KMS-11 (cell line): ENCODE data around the gene ANKRD35.
A peak's percentile ranks its signal among the peaks of the same experiment; 100 is the strongest.

Experiments used
- H2AFZ ChIP-seq: fragments of 200-600 bp; sonication (generic); 2 replicates; pipeline ENCODE4 v1.6.1; 2016; ENCODE audit warnings: antibody characterized with exemption, mixed run types, low read depth
- H3K27ac ChIP-seq: fragments of 200-600 bp; sonication (generic); 2 replicates; pipeline ENCODE4 v1.6.1; 2016; ENCODE audit warnings: mild to moderate bottlenecking, mixed run types
- H3K27me3 ChIP-seq: fragments of 200-600 bp; sonication (generic); 2 replicates; pipeline ENCODE4 v1.6.1; 2017; ENCODE audit warnings: mild to moderate bottlenecking, low read depth, mixed run types, moderate library complexity; ENCODE audit not compliant: insufficient read depth
- H3K36me3 ChIP-seq: fragments of 200-600 bp; sonication (generic); 2 replicates; pipeline ENCODE4 v1.6.1; 2017; ENCODE audit warnings: mild to moderate bottlenecking, mixed run types; ENCODE audit not compliant: insufficient read depth
- H3K4me1 ChIP-seq: fragments of 200-600 bp; sonication (generic); 2 replicates; pipeline ENCODE4 v1.6.1; 2016; ENCODE audit warnings: mild to moderate bottlenecking, low read depth, mixed run types; ENCODE audit not compliant: poor library complexity, severe bottlenecking
- H3K4me2 ChIP-seq: fragments of 200-600 bp; sonication (generic); 2 replicates; pipeline ENCODE4 v1.7.0; 2016; ENCODE audit warnings: mild to moderate bottlenecking, mixed run types
- H3K4me3 ChIP-seq: fragments of 200-600 bp; sonication (generic); IDR thresholded peaks from 2 replicates; pipeline ENCODE4 v1.6.1; 2017; ENCODE audit warnings: low read depth, low read length, mixed read lengths; ENCODE audit not compliant: insufficient read depth
- H3K79me2 ChIP-seq: fragments of 200-600 bp; sonication (generic); 2 replicates; pipeline ENCODE4 v1.6.1; 2016; ENCODE audit warnings: low read depth, mixed run types; ENCODE audit not compliant: insufficient read depth
- H3K9ac ChIP-seq: fragments of 200-600 bp; sonication (generic); 2 replicates; pipeline ENCODE4 v1.6.1; 2016; ENCODE audit warnings: mild to moderate bottlenecking, mixed run types
- H4K20me1 ChIP-seq: fragments of 200-600 bp; sonication (generic); 2 replicates; pipeline ENCODE4 v1.6.1; 2016; ENCODE audit warnings: mild to moderate bottlenecking, mixed run types; ENCODE audit not compliant: insufficient read depth
- TF ChIP-seq, protein P1 (sequence below): fragments of 200-600 bp; sonication (generic); conservative IDR thresholded peaks from 2 replicates; pipeline ENCODE4 v1.6.1; 2017; ENCODE audit warnings: low read depth, mild to moderate bottlenecking, antibody characterized with exemption, low read length, moderate library complexity, mixed read lengths

Gene ANKRD35

DNA sequence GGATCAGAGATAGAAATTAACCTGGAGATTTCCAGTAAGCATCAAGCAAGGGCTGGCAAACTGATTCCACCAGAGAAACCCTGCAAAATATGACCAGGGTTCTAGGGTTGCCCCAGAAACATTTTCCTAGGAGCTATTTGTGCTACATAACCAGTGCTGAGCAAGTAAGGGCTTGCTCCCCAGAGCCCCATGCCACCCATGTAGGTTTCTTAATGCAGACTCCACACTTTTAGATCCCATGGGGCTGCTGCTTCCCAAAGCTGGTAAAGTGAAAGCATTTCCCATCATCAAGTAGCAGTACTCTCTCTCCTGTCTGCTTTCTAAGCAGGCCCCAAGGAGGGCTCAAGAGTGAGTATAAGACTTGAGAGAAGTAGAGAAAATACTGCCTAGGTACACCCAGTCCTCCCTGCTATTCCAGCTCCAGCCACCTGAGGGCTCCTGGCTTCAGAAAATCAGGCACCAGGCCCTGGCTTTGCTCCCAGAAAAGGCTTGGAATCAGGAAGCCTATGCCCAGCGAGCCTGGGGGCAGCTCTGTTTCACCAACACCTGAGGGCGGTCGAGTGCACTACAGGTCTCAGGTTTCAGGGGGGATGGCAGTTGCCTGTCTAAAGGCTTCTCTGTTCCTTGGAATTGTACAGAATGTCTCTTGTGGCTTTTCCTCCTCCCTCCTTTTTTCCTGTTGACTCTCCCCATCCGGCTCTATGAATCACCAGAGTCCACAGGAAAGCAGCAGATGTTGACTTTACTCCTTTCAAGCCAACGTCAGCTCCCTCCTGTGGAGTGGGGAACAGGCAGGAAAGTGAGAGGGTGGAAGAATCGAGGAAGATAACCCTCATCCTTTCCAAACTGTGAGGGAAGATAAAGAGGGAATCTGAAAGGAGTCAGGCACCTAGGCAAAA lies 6.2 kb upstream of the ANKRD35 start:
- H3K9ac ChIP-seq = no peak overlapping the region
- H4K20me1 ChIP-seq = no peaks in the 10 kb centered on the region
- peak overlapping the region; percentile 38; the same call in 1 of the 2 replicates for H2AFZ ChIP-seq
- no peak overlapping the region for H3K4me2 ChIP-seq
- no peaks in the 10 kb centered on the region for H3K36me3 ChIP-seq
- no peaks in the 10 kb centered on the region for H3K27me3 ChIP-seq
- H3K4me3 ChIP-seq = no peak overlapping the region
- H3K79me2 ChIP-seq = no peaks in the 10 kb centered on the region
- no peak overlapping the region for H3K27ac ChIP-seq
- peaks cover 9% of the 10 kb centered on the region for H3K4me1 ChIP-seq
- TF ChIP-seq, protein P1, sequence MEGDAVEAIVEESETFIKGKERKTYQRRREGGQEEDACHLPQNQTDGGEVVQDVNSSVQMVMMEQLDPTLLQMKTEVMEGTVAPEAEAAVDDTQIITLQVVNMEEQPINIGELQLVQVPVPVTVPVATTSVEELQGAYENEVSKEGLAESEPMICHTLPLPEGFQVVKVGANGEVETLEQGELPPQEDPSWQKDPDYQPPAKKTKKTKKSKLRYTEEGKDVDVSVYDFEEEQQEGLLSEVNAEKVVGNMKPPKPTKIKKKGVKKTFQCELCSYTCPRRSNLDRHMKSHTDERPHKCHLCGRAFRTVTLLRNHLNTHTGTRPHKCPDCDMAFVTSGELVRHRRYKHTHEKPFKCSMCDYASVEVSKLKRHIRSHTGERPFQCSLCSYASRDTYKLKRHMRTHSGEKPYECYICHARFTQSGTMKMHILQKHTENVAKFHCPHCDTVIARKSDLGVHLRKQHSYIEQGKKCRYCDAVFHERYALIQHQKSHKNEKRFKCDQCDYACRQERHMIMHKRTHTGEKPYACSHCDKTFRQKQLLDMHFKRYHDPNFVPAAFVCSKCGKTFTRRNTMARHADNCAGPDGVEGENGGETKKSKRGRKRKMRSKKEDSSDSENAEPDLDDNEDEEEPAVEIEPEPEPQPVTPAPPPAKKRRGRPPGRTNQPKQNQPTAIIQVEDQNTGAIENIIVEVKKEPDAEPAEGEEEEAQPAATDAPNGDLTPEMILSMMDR = peak; percentile 100

DNA sequence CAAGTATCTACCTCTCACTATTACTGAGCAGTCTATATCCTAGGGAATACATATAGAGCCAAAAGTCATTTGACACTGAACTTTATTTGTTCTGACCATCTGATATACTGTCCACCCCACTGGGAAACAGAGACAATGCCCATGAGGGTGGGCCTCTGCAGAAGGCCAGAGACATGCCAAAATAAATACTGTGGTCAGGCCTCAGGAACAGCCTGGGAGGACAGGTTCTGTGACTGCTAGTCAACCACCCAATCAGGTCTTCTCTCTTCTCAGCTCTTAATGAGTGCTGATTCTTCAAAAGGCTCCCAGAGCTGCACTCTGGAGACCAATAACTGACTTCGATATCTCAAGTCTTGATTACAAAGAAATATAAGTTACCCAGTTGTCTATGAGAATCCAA lies 5.5 kb upstream of the ANKRD35 start:
- H3K36me3 ChIP-seq = no peaks in the 10 kb centered on the region
- peak overlapping the region; percentile 38; the same call in 1 of the 2 replicates for H2AFZ ChIP-seq
- H3K27me3 ChIP-seq = no peaks in the 10 kb centered on the region
- H3K4me3 ChIP-seq = no peak overlapping the region
- H3K4me1 ChIP-seq = peaks cover 13% of the 10 kb centered on the region
- no peaks in the 10 kb centered on the region for H4K20me1 ChIP-seq
- TF ChIP-seq, protein P1 = no peak
- H3K4me2 ChIP-seq = no peak overlapping the region
- H3K79me2 ChIP-seq = no peaks in the 10 kb centered on the region
- no peak overlapping the region for H3K9ac ChIP-seq
- no peak overlapping the region for H3K27ac ChIP-seq

DNA sequence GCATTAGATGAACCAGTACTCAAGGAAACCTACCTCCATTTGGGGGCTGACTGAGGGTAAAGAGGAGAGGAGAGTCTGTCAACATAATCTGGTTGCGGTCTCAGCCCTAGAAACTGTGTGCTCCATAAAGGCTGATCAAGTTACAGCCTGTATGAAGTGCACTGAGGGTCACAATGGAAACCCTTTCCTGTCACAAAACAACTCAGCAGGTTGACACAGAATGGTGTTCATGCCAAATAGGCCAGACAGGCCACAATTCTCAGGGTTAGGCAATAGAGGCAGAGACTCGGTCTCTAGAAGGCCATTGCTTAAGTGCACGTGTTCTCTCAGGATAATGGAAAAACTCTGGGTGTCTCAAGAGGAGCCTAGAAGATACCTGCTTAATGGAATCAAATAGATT lies 4.1 kb upstream of the ANKRD35 start:
- Histone ChIP-seq H3K27ac (no peak overlapping the region), H3K4me1 (peaks cover 20% of the 10 kb centered on the region), H3K36me3 (no peaks in the 10 kb centered on the region), H4K20me1 (no peaks in the 10 kb centered on the region), H3K9ac (no peak overlapping the region), H3K4me3 (no peak overlapping the region), H3K4me2 (no peak overlapping the region), H3K79me2 (no peaks in the 10 kb centered on the region), H2AFZ (no peak overlapping the region), H3K27me3 (peaks cover 9% of the 10 kb centered on the region)
- TF ChIP-seq, protein P1 = no peak

DNA sequence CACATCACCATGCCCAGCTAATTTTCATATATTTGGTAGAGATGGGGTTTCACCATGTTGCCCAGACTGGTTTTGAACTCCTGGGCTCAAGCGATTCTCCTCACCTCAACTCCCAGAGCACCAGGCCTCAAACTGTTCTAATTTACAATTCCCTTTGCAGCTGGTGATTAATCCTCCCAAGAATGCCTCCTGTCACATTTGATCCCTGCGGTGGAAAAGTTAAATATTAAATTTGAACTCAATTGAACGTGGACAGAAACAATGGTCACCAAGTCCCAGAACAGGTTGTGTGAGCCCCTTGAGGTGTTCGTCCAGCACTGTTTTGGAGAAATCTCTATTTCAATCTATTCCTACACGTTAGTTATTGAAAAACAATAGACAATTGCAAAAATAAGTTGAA lies 2.0 kb upstream of the ANKRD35 start:
- TF ChIP-seq, protein P1 = no peak
- H3K4me2 ChIP-seq = no peak overlapping the region
- H3K79me2 ChIP-seq = no peaks in the 10 kb centered on the region
- H3K9ac ChIP-seq = no peak overlapping the region
- no peak overlapping the region for H2AFZ ChIP-seq
- no peak overlapping the region for H3K27ac ChIP-seq
- peaks cover 25% of the 10 kb centered on the region for H3K27me3 ChIP-seq
- H3K36me3 ChIP-seq = no peaks in the 10 kb centered on the region
- no peaks in the 10 kb centered on the region for H4K20me1 ChIP-seq
- no peak overlapping the region for H3K4me3 ChIP-seq
- peaks cover 20% of the 10 kb centered on the region for H3K4me1 ChIP-seq
